Effector memory CD4-positive, alpha-beta T cell (primary cell): Measurements from ENCODE around the gene KCTD5.

Source experiments
- DNase-seq, 3 donors: peaks; one replicate each; pipeline ENCODE4 v3.0.0-alpha.2; 2020
- H3K27ac ChIP-seq: 2 replicates; pipeline ENCODE4 v1.7.0; 2013; ENCODE audit warnings: mild to moderate bottlenecking, low read length, moderate library complexity; ENCODE audit not compliant: insufficient read depth, poor library complexity, severe bottlenecking
- H3K27me3 ChIP-seq: replicated peaks from 2 replicates; pipeline ENCODE4 v1.7.0; 2013; ENCODE audit warnings: mild to moderate bottlenecking, low read length; ENCODE audit not compliant: insufficient read depth, control insufficient read depth, poor library complexity, severe bottlenecking
- H3K36me3 ChIP-seq: 2 replicates; pipeline ENCODE4 v1.7.0; 2013; ENCODE audit warnings: mild to moderate bottlenecking, low read length, moderate library complexity; ENCODE audit not compliant: control insufficient read depth, insufficient read depth
- H3K4me1 ChIP-seq: 2 replicates; pipeline ENCODE4 v1.7.0; 2013; ENCODE audit warnings: low read length, mild to moderate bottlenecking; ENCODE audit not compliant: control insufficient read depth, insufficient read depth, poor library complexity, severe bottlenecking
- H3K4me3 ChIP-seq: 2 replicates; pipeline ENCODE4 v1.7.0; 2013; ENCODE audit warnings: low read length, low read depth, mild to moderate bottlenecking; ENCODE audit not compliant: insufficient read depth, poor library complexity, severe bottlenecking
- H3K9me3 ChIP-seq: 2 replicates; pipeline ENCODE4 v1.7.0; 2013; ENCODE audit warnings: mild to moderate bottlenecking, low read length, moderate library complexity; ENCODE audit not compliant: control insufficient read depth

The KCTD5 gene

GRCh38 chr16:2724816-2725348 lies 42.6 kb downstream of the KCTD5 start:
- Histone ChIP-seq H3K4me1 (peaks cover 3% of the 10 kb centered on the region), H3K9me3 (no peaks in the 10 kb centered on the region), H3K4me3 (no peak overlapping the region), H3K36me3 (no peaks in the 10 kb centered on the region), H3K27me3 (peaks cover 3% of the 10 kb centered on the region), H3K27ac (no peak overlapping the region)
- no peak for DNase-seq

DNA sequence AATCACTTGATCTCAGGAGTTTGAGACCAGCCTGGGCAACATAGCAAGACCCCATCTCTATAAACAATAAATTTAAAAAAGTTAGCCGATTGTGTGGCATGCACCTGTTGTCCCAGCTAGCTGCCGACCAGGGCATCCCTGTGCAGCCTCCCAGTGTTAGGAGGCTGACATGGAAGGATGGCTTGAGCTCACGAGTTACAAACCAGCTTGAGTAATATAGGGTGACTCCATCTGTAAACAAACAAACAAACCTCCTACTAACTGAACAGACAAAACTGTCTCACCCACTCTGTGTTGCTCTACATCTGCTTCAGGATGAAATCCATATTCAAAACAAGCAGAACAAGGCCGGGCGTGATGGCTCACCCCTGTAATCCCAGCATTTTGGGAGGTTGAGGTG lies 44.6 kb downstream of the KCTD5 start:
- no peak overlapping the region for H3K4me3 ChIP-seq

DNA sequence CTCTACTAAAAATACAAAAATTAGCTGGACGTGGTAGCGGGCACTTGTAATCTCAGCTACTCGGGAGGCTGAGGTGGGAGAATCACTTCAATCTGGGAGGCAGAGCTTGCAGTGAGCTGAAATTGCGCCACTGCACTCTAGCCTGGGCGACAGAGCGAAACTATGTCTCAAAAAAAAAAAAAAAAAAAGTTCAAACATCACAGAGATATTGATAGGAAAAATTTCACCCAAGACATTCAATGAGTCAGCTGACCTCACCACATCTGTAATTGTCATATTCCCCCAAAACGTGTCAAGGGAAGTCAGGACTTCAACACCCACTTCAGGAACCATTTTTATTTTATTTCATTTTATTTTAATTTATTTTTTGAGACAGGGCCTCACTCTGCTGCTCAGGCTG lies 45.7 kb downstream of the KCTD5 start:
- no peaks in the 10 kb centered on the region for H3K36me3 ChIP-seq
- H3K4me1 ChIP-seq, result no peaks in the 10 kb centered on the region
- DNase-seq, result no peak
- H3K27ac ChIP-seq, result no peak overlapping the region
- H3K27me3 ChIP-seq, result peaks cover 3% of the 10 kb centered on the region
- H3K9me3 ChIP-seq, result no peaks in the 10 kb centered on the region
- no peak overlapping the region for H3K4me3 ChIP-seq

More for the DNA sequence above, 44.6 kb downstream of the KCTD5 start:
- H3K36me3 ChIP-seq, result no peaks in the 10 kb centered on the region
- H3K9me3 ChIP-seq, result no peaks in the 10 kb centered on the region
- no peaks in the 10 kb centered on the region for H3K4me1 ChIP-seq
- DNase-seq, result no peak
- no peak overlapping the region for H3K27ac ChIP-seq
- H3K27me3 ChIP-seq, result peaks cover 3% of the 10 kb centered on the region

- no peak for DNase-seq
- no peak overlapping the region for H3K27ac ChIP-seq
- no peaks in the 10 kb centered on the region for H3K36me3 ChIP-seq
- H3K27me3 ChIP-seq, result no peaks in the 10 kb centered on the region
- H3K4me3 ChIP-seq, result no peak overlapping the region
- no peaks in the 10 kb centered on the region for H3K9me3 ChIP-seq
- H3K4me1 ChIP-seq, result no peaks in the 10 kb centered on the region
Measured at GRCh38 chr16:2734844-2735515, 52.7 kb downstream of the KCTD5 start.

DNA sequence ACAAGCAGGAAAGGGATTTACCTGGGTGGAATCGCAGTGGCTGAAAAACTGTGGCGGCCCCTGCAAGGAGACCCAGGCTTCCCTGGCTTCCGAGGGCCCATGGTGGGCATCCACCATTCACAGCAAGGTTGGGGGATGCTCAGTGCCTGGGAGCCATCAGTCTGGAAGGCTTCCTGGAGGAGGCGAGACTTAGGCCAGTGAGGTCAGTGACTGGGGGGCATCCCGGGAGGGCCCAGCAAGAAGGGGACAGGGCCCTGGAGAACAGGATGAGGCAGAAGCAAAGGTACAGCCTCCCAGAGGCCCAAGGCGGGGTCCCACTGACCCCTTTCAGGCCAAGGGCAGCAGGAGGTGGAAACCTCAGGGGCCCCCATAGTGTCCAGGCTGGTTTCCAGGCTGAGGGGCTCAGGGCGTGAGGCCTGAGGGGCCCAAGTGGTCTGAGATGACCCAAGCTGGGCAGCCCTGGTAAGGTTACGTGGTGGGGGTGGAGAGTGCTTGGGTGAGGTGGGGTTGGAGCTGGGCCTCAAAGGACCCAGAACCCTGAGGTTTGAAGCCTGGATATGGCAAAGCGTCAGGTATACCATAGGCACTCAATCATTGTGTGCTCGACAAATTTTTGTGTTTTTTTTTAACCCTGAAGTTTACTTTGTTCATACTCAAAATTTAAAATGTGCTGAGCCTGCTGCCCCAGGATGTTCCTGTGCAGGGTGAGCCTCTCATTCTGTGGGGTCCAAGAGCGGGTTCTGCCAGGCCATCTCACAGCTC lies 54.3 kb downstream of the KCTD5 start:
- Histone ChIP-seq H3K4me3 (no peak overlapping the region), H3K9me3 (no peaks in the 10 kb centered on the region), H3K4me1 (no peaks in the 10 kb centered on the region), H3K27ac (no peak overlapping the region), H3K27me3 (no peaks in the 10 kb centered on the region), H3K36me3 (no peaks in the 10 kb centered on the region)
- no peak for DNase-seq

GRCh38 chr16:2737238-2737605 lies 54.9 kb downstream of the KCTD5 start:
- Histone ChIP-seq H3K9me3 (no peaks in the 10 kb centered on the region), H3K4me3 (no peak overlapping the region), H3K36me3 (no peaks in the 10 kb centered on the region), H3K27me3 (no peaks in the 10 kb centered on the region), H3K27ac (no peak overlapping the region), H3K4me1 (no peaks in the 10 kb centered on the region)
- DNase-seq, result no peak

DNA sequence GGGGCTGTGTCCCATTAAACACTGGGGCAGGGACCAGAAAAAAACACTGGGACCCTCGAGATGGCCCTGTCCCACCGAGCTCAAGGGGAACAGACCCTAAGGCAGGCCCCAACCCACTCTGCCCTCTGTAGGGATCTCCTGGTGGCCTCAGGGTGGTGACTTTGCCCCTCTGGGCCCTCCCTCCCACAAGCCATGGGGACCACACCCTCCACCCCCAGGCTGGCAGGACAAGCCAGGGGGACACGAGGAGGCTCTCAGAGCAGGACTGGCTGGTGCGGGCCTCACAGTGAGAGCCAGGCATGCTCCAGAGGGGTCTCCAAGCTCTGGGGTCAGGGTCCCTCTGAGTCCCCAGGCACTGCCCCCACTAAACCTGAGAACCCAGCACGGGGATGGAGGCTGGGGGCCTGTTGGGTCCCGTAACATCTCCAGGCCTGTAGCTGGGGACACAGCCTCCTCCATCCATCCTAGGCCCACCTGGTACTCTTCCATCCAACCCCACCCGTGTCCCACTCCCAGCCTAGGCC lies 55.6 kb downstream of the KCTD5 start:
- H3K27ac ChIP-seq, result no peak overlapping the region
- H3K36me3 ChIP-seq, result no peaks in the 10 kb centered on the region
- no peaks in the 10 kb centered on the region for H3K4me1 ChIP-seq
- no peaks in the 10 kb centered on the region for H3K9me3 ChIP-seq
- no peak overlapping the region for H3K4me3 ChIP-seq
- no peaks in the 10 kb centered on the region for H3K27me3 ChIP-seq
- DNase-seq, result no peak

DNA sequence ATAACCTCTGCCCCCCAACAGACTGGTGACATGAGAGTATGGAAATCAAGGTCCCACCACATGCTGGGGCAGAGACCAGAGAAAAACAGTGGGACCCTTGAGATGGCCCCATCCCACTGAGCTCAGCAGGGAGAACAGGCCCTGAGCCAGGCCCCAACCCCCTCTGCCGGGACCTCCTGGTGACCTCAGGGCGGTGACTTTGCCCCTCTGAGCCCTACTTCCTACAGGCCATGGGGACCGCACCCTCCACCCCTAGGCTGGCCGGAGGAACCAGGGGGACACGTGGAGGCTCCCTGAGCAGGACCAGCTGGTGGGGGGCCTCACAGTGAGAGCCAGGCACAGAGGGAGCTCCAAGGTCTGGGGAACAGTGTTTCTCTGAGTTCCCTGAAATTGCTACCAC lies 56.3 kb downstream of the KCTD5 start:
- Histone ChIP-seq H3K4me3 (no peak overlapping the region), H3K9me3 (no peaks in the 10 kb centered on the region), H3K4me1 (no peaks in the 10 kb centered on the region), H3K27me3 (no peaks in the 10 kb centered on the region), H3K36me3 (no peaks in the 10 kb centered on the region), H3K27ac (no peak overlapping the region)
- DNase-seq, result no peak

DNA sequence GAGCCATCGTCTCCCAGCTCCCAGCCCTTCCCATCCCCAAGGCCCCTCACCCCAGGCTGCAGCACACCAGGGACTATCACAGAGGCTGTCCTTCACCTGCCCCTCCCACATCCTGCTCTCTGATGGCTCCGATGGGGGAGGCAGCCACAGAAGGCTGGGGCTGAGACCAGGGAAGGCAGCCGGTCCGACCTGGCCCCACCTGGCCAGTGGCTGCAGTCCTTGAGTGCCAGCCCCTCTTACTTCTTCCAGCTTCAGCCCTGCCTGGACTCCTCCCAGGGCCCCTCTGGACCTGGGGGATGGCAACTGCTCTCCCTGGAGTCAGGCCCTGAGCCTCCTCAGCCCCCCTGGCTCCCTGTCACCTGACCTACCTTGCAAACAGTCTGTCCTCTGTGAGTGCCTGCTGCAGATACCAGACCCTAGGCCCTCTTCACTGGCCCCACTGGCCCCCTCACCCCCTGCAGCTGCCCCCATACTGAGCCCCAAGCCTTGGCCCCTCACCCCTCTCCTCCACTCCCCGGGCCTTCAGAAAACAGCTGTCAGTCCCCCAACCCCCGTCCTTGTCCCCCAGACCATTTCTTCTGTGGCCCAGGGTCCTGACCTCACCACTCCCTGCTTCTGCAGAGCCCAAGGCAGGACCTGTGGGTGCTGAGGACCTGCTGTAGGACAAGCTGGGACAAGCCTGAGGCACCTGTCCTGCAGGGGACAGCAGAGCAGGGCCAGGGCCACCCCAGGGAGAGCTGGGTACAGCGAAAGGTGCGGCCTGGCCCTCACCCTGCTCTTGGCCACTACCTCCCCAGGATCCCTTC lies 57.5 kb downstream of the KCTD5 start:
- Histone ChIP-seq H3K9me3 (no peaks in the 10 kb centered on the region), H3K4me1 (no peaks in the 10 kb centered on the region)

More for the DNA sequence above, 57.5 kb downstream of the KCTD5 start:
- H3K36me3 ChIP-seq, result no peaks in the 10 kb centered on the region
- H3K27ac ChIP-seq, result no peak overlapping the region
- H3K27me3 ChIP-seq, result no peaks in the 10 kb centered on the region
- no peak overlapping the region for H3K4me3 ChIP-seq
- DNase-seq, result no peak
